K562 (cell line): ENCODE results near the gene CD248. TPM values are rescaled to one million over a fixed set of nuclear protein-coding genes. Genes with fewer than 3 reads are reported as not detected.

Experiments
- FOXP4 ChIP-seq: sonication (generic); formaldehyde crosslinking; IDR thresholded peaks from 2 replicates; pipeline ENCODE4 v1.8.0; 2022; ENCODE audit warnings: mild to moderate bottlenecking, missing genetic modification reagents, borderline replicate concordance
- KLF1 ChIP-seq: fragments of 450-650 bp; IDR thresholded peaks from 2 replicates; pipeline ENCODE4 v1.6.1; 2016; ENCODE audit warnings: missing genetic modification characterization, missing compliant biosample characterization
- LEF1 ChIP-seq: fragments of 450-650 bp; IDR thresholded peaks from 2 replicates; pipeline ENCODE4 v1.6.1; 2016; ENCODE audit warnings: mild to moderate bottlenecking
- MBD1 ChIP-seq: fragments of 250-450 bp; sonication (Bioruptor Pico); IDR thresholded peaks from 2 replicates; pipeline ENCODE4 v1.8.0; 2022; ENCODE audit warnings: inconsistent platforms
- MBD2 ChIP-seq: sonication (generic); IDR thresholded peaks from 2 replicates; pipeline ENCODE4 v1.6.1; 2016; ENCODE audit warnings: low read depth, borderline replicate concordance
- NEUROD1 ChIP-seq: fragments of 150-350 bp; IDR thresholded peaks from 2 replicates; pipeline ENCODE4 v1.6.1; 2014; ENCODE audit warnings: borderline replicate concordance, low read length, low read depth; ENCODE audit not compliant: partially characterized antibody
- NR0B1 ChIP-seq: fragments of 450-650 bp; IDR thresholded peaks from one replicate; pipeline ENCODE4 v1.6.1; 2018; ENCODE audit warnings: mild to moderate bottlenecking, moderate library complexity; ENCODE audit not compliant: partially characterized antibody
- PCBP1 ChIP-seq: fragments of 200-400 bp; formaldehyde crosslinking; IDR thresholded peaks from 2 replicates; pipeline ENCODE4 v1.6.1; 2018; ENCODE audit warnings: mild to moderate bottlenecking, low read depth, low read length; ENCODE audit not compliant: poor library complexity, severe bottlenecking
- PHF20 ChIP-seq: fragments of 450-650 bp; IDR thresholded peaks from 2 replicates; pipeline ENCODE4 v1.6.1; 2018; ENCODE audit not compliant: partially characterized antibody
- POLR2A ChIP-seq: fragments of 450-650 bp; conservative IDR thresholded peaks from 2 replicates; pipeline ENCODE4 v1.6.1; 2016
- RBM14 ChIP-seq: fragments of 200-400 bp; formaldehyde crosslinking; IDR thresholded peaks from 2 replicates; pipeline ENCODE4 v1.6.1; 2018; ENCODE audit warnings: low read depth, mild to moderate bottlenecking, low read length, moderate library complexity, borderline replicate concordance; ENCODE audit not compliant: insufficient read depth
- RNF2 ChIP-seq: sonication (generic); IDR thresholded peaks from 2 replicates; pipeline ENCODE4 v1.6.1; 2016
- TFAM ChIP-seq: fragments of 250-450 bp; sonication (Bioruptor Pico); conservative IDR thresholded peaks from 2 replicates; pipeline ENCODE4 v1.5.0; 2021; ENCODE audit warnings: mild to moderate bottlenecking, moderate library complexity
- ZC3H11A ChIP-seq: IDR thresholded peaks from 2 replicates; pipeline ENCODE4 v1.6.1; 2012; ENCODE audit warnings: low read depth, low read length, improper control_type of control experiment
- ZNF431 ChIP-seq: sonication (generic); formaldehyde crosslinking; IDR thresholded peaks from 2 replicates; pipeline ENCODE4 v1.8.0; 2022; ENCODE audit warnings: mild to moderate bottlenecking, missing genetic modification reagents
- ZNF561 ChIP-seq: fragments of 450-650 bp; formaldehyde crosslinking; conservative IDR thresholded peaks from 2 replicates; pipeline ENCODE4 v1.4.0; 2020; ENCODE audit warnings: mild to moderate bottlenecking, moderate library complexity
- ZNF584 ChIP-seq: fragments of 200-800 bp; sonication (Bioruptor generic); IDR thresholded peaks from 2 replicates; pipeline ENCODE4 v1.6.1; 2016; ENCODE audit warnings: low read depth, mild to moderate bottlenecking, missing genetic modification characterization, missing compliant biosample characterization
- polyA plus RNA-seq, 8 experiments: library from polyadenylated mRNA; depleted of rRNA in 4 of 8; stranded (reverse) in 5 of 8; unstranded in 3 of 8; fragments of >200 nt; fragmentation: Nextera tagmentation in 2 of 8; fragmentation: Illumina TruSeq in 1 of 8; extraction: Ambion mirVana in 2 of 8; extraction: Trizol in 1 of 8; gene quantifications; 2 replicates each; pipeline versions ENCODE4 v1.2.1 to v1.2.3, GENCODE V29; 2011 to 2014; ENCODE audit warnings: inconsistent platforms in 1 of 8, missing spikeins in 1 of 8
- total RNA-seq, 7 experiments: library from RNA; depleted of rRNA in 6 of 7; stranded (reverse); fragments of >200 nt in 6 of 7; fragmentation: Illumina TruSeq in 2 of 7; extraction: Trizol in 2 of 7; gene quantifications; 2 replicates each; pipeline versions ENCODE4 v1.2.1 to v1.2.3, GENCODE V29; 2011 to 2021; ENCODE audit warnings: low replicate concordance in 1 of 7
- TF ChIP-seq, protein P1 (sequence below): sonication (generic); formaldehyde crosslinking; IDR thresholded peaks from 2 replicates; pipeline ENCODE4 v1.8.1; 2023; ENCODE audit warnings: mild to moderate bottlenecking, missing genetic modification reagents
- TF ChIP-seq, protein P2 (sequence below): sonication (generic); formaldehyde crosslinking; IDR thresholded peaks from 2 replicates; pipeline ENCODE4 v1.8.1; 2023; ENCODE audit warnings: mild to moderate bottlenecking, missing genetic modification reagents

Gene CD248
- total and polyA plus RNA-seq, 9 of the 15 experiments (the other 6 are each of a cell fraction or from before 2014, with no cell fraction given) = 0.09 TPM; not detected in 8

- TF ChIP-seq NR0B1 = no peak
- no peak for TF ChIP-seq MBD2
- TF ChIP-seq LEF1 = 0 out of 2 replicates have a peak, but pooled peaks have one; percentile 24
- TF ChIP-seq, protein P1, sequence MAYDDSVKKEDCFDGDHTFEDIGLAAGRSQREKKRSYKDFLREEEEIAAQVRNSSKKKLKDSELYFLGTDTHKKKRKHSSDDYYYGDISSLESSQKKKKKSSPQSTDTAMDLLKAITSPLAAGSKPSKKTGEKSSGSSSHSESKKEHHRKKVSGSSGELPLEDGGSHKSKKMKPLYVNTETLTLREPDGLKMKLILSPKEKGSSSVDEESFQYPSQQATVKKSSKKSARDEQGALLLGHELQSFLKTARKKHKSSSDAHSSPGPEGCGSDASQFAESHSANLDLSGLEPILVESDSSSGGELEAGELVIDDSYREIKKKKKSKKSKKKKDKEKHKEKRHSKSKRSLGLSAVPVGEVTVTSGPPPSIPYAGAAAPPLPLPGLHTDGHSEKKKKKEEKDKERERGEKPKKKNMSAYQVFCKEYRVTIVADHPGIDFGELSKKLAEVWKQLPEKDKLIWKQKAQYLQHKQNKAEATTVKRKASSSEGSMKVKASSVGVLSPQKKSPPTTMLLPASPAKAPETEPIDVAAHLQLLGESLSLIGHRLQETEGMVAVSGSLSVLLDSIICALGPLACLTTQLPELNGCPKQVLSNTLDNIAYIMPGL (CRISPR knock-in tag) = no peak
- no peak for TF ChIP-seq POLR2A
- TF ChIP-seq NEUROD1 = peak; percentile 34
- TF ChIP-seq, protein P2, sequence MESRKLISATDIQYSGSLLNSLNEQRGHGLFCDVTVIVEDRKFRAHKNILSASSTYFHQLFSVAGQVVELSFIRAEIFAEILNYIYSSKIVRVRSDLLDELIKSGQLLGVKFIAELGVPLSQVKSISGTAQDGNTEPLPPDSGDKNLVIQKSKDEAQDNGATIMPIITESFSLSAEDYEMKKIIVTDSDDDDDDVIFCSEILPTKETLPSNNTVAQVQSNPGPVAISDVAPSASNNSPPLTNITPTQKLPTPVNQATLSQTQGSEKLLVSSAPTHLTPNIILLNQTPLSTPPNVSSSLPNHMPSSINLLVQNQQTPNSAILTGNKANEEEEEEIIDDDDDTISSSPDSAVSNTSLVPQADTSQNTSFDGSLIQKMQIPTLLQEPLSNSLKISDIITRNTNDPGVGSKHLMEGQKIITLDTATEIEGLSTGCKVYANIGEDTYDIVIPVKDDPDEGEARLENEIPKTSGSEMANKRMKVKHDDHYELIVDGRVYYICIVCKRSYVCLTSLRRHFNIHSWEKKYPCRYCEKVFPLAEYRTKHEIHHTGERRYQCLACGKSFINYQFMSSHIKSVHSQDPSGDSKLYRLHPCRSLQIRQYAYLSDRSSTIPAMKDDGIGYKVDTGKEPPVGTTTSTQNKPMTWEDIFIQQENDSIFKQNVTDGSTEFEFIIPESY (CRISPR knock-in tag) = no peak; the same call in 1 of the 2 replicates
- TF ChIP-seq PHF20 = no peak
- TF ChIP-seq ZC3H11A = no peak
- no peak for TF ChIP-seq MBD1 (CRISPR knock-in tag)
- no peak for TF ChIP-seq RBM14
- TF ChIP-seq FOXP4 = 0 out of 2 replicates have a peak, but pooled peaks have one; percentile 42
- TF ChIP-seq ZNF584 (CRISPR knock-in tag) = no peak
- no peak; the same call in 1 of the 2 replicates for TF ChIP-seq ZNF431 (CRISPR knock-in tag)
- no peak for TF ChIP-seq PCBP1
- TF ChIP-seq KLF1 (tag) = no peak
- TF ChIP-seq ZNF561 = no peak
- TF ChIP-seq RNF2 = 0 out of 2 replicates have a peak, but pooled peaks have one; percentile 35
- TF ChIP-seq TFAM (CRISPR knock-in tag) = no peak
Measured at GRCh38 chr11:66328302-66329144, 11.7 kb upstream of the CD248 start (continued).
